Measurements from ENCODE around the gene TMCO2.

TMCO2 gene

GRCh38 chr1:40273547-40274166 lies 25.9 kb downstream of the TMCO2 start:
- no peak for DNase-seq (ENCODE audit: low read depth in 2 of 2)
- H3K4me3 ChIP-seq (replicated peaks in 1 of 2; ENCODE audit: low read depth in 2 of 2, low read length in 2 of 2): no peak overlapping the region
- no peak for TF ChIP-seq CTCF (IDR thresholded peaks at IDR 0.05; ENCODE audit: low read depth, low read length)

GRCh38 chr1:40274331-40274730 lies 26.6 kb downstream of the TMCO2 start:
- no peak for DNase-seq (ENCODE audit: low read depth in 2 of 2)
- H3K4me3 ChIP-seq (replicated peaks in 1 of 2; ENCODE audit: low read depth in 2 of 2, low read length in 2 of 2): no peak overlapping the region
- no peak for TF ChIP-seq CTCF (IDR thresholded peaks at IDR 0.05; ENCODE audit: low read depth, low read length)

- TF ChIP-seq CTCF (IDR thresholded peaks at IDR 0.05; ENCODE audit: low read depth, low read length): no peak
- no peak for DNase-seq (ENCODE audit: low read depth in 2 of 2)
- no peak overlapping the region for H3K4me3 ChIP-seq (replicated peaks in 1 of 2; ENCODE audit: low read depth in 2 of 2, low read length in 2 of 2)
Observed at GRCh38 chr1:40276122-40276521, 28.4 kb downstream of the TMCO2 start.

- no peak overlapping the region for H3K4me3 ChIP-seq (replicated peaks in 1 of 2; ENCODE audit: low read depth in 2 of 2, low read length in 2 of 2)
- no peak for DNase-seq (ENCODE audit: low read depth in 2 of 2)
- no peak for TF ChIP-seq CTCF (IDR thresholded peaks at IDR 0.05; ENCODE audit: low read depth, low read length)
Observed at GRCh38 chr1:40281853-40282252, 34.1 kb downstream of the TMCO2 start.

GRCh38 chr1:40291293-40291692 lies 43.6 kb downstream of the TMCO2 start:
- DNase-seq (ENCODE audit: low read depth in 2 of 2): no peak
- no peak for TF ChIP-seq CTCF (IDR thresholded peaks at IDR 0.05; ENCODE audit: low read depth, low read length)
- H3K4me3 ChIP-seq (replicated peaks in 1 of 2; ENCODE audit: low read depth in 2 of 2, low read length in 2 of 2): no peak overlapping the region

GRCh38 chr1:40299366-40300248 lies 51.9 kb downstream of the TMCO2 start:
- no peak overlapping the region for H3K4me3 ChIP-seq (replicated peaks in 1 of 2; ENCODE audit: low read depth in 2 of 2, low read length in 2 of 2)
- DNase-seq (ENCODE audit: low read depth in 2 of 2): peak; percentile 10 to 40
- TF ChIP-seq CTCF (IDR thresholded peaks at IDR 0.05; ENCODE audit: low read depth, low read length): no peak

Measured in cardiac fibroblast (primary cell).